NCI-H345 (cell line): Measurements from ENCODE around the gene CDH1.
"Not testable (repeated sequence)": the region's sequence is repeated elsewhere in the genome, so short reads cannot be mapped to it uniquely, and the experiment has no call there.

Source experiments
- DNase-seq: peaks from one replicate; lab custom pipeline; 2025; lab: John Stamatoyannopoulos, UW

The CDH1 gene

DNA sequence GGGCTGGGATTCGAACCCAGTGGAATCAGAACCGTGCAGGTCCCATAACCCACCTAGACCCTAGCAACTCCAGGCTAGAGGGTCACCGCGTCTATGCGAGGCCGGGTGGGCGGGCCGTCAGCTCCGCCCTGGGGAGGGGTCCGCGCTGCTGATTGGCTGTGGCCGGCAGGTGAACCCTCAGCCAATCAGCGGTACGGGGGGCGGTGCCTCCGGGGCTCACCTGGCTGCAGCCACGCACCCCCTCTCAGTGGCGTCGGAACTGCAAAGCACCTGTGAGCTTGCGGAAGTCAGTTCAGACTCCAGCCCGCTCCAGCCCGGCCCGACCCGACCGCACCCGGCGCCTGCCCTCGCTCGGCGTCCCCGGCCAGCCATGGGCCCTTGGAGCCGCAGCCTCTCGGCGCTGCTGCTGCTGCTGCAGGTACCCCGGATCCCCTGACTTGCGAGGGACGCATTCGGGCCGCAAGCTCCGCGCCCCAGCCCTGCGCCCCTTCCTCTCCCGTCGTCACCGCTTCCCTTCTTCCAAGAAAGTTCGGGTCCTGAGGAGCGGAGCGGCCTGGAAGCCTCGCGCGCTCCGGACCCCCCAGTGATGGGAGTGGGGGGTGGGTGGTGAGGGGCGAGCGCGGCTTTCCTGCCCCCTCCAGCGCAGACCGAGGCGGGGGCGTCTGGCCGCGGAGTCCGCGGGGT is at the start of gene CDH1:
TSS of gene CDH1 (plus strand) at position 247 of the 684 bp plus-strand sequence. CDS start at position 371, 124 bp downstream.
- peak; percentile 90 for DNase-seq

- no peak for DNase-seq
Measured at GRCh38 chr16:68689921-68690320, 47.2 kb upstream of the CDH1 start.

- DNase-seq = no peak
Measured at GRCh38 chr16:68695575-68695974, 41.5 kb upstream of the CDH1 start.

GRCh38 chr16:68696514-68696913 is 40.6 kb upstream of the CDH1 start:
- peak; percentile 42 for DNase-seq

GRCh38 chr16:68698091-68698490 is 39.0 kb upstream of the CDH1 start:
- DNase-seq = no peak

DNA sequence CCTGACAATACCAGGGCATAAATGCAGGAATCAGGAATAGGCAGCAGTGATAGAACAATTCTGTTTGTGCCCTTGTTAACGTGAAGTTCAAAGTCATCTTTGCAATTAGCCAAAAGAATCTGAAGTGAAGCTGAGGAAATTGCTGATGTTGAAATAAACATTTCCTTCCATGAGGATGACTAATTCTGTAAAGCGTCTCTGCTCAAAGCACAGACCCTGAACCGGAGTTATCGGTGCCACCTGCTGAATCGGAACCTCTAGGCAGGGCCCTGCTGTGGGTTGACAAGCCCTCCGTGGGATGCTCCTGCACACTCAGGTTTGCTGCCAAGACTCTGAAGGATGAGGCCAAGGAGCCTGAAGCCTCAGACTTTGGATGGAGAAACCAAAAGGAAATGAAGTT is 37.0 kb upstream of the CDH1 start:
- DNase-seq = no peak

GRCh38 chr16:68700831-68701230 is 36.3 kb upstream of the CDH1 start:
- no peak for DNase-seq

DNA sequence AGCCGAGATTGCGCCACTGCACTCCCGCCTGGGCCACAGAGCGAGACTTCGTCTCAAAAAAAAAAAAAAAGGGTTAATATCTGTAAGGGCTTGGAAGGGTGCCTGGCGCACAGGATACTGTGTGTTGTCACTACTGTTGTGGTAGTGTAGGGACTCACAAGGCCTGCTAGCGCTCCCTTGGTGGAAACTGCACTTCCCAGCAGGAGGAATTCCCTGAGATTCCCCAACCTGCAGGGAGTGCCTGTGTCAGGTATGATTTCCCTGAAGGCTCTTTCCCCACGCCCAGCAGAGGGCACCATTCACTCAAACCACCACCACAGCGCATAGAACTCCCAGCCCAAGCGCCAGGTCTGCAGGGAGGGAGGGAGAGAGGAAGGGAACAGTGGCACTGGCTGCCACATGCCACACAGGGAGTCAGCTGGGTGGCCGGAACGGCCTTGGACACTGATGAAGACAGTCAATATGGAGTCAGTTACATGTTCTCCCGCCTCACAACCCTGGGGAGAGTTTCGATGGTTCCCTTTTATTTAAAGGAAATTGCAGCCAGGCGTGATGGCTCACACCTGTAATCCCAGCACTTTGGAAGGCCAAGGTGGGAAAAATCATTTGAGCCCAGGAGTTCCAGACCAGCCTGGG is 32.7 kb upstream of the CDH1 start:
- peak; percentile 78 for DNase-seq

DNA sequence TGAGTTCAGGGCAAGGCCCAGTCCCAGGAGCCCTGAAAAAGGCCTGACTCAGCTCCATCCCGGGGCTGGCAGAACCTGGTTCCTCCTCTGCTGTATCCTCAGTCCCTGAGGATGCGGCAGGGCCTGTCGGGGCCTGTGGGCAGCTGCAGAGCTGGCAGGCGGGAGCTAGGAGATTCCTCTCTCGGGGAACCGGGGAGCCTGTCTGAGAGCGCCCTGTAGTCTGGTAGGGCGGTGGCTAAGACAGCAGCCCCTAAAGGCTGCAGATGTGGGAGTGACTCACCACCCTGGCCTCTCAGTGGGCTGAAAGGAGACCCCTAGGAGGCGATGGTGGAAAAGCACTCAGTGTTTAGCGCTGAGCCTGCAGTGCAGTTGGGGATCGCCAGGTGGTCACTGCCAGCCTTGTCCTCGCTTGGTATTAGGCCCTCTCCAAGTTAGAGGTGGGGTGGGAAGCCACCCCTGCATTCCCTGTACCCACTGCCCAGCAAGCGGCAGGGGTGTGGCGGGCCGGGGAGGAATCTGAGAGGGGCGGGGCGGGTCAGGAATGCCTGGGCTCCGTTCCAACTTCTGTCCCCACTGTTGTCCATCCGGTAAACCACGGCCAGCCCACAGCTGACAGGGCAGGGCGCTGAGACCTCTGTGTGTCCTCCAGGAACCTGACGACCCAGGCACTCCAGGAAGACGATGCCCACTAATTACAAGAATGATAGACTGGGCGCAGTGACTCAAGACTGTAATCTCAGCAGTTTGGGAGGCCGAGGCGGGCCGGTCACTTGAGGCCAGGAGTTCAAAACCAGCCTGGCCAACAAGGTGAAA is 29.5 kb upstream of the CDH1 start:
- DNase-seq = no peak

- no peak for DNase-seq
Measured at GRCh38 chr16:68710211-68710610, 26.9 kb upstream of the CDH1 start.

DNA sequence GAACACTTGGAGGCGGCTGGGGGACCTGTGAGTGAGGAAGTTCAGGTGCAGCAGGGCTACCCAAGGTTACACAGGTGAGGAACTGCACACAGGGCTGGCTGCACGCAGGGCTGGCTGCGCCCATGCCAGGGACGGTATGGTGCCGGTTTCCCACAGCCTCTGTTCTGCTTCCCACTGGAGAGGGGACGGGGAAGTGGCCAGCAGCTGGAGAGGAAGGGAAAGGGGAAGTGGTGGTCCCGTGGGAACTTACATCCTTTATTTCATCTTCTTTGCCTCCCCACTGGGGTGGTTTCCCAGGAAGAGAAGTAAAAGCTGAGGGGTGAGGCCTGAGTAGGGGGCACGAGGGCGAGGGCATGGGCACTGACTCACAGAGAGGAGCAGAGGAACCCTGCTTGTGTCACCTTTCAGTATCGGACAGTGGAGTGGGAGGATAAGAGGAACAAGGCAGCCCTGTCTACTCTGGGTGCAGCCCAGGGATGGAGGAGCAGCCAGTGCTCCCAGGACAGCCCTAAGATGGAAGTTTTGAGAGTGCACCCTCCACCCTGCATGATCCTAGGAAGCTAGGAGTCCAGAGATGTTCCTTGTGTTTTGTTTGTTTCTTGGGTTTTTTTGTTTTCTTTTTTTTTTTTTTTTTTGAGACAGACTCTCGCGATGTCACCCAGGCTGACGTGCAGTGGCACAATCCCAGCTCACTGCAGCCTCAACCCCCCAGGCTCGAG is 25.5 kb upstream of the CDH1 start:
- no peak for DNase-seq

DNA sequence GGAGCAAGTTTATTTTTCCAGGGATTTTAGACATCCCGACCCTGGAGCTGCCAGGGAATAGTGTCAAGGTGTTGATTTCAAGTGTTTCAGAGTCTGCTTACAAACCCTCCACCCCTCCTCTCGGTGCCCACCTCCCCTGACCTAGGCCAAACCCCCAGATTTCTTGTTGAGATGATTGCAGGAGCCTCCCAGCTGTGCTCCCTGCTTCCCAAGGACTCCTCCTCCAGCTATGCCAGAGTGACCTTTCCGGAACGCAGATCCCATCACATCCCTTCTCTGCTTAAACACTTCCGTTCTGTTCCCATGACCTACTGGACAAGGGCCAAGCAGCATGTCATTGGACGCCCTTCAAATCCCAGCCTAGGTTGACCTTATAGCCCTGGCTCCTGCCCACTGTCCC is 23.7 kb upstream of the CDH1 start:
- no peak for DNase-seq

DNA sequence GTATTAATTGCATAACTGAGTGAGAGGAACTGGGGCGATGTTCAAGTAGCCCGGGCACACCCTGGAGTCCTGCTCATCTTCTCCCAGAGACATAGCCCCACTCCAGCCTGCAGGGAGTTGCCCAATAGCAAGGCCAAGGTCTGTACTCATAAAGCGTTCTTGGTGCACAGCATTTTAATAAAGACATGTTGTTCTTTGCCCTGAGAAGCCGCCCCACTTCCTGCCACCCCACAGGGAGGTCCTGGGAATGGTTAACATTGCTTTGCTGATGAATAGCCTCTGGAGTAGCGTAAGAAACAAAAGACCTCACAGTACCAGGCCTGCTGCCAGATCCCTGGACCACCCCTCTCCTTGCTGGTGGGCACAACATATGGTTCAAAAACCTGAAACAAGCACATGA is 21.6 kb upstream of the CDH1 start:
- no peak for DNase-seq

DNA sequence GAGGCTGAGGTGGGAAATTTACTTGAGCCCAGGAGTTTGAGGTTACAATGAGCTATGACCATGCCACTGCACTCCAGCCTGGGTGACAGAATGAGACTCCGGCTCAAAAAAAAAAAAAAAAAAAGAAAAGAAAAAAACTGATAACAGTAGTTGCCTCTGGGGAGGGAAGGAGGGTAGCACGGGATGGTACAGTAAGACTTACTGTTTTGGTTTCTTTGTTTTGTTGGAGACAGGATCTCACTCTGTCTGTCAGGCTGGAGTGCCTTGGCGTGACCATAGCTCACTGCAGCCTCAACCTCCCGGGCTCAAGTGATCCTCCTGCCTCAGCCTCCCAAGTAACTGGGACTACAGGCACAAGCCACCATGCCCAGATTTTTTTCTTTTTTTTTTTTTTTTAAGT is 20.6 kb upstream of the CDH1 start:
- not testable (repeated sequence) for DNase-seq

DNA sequence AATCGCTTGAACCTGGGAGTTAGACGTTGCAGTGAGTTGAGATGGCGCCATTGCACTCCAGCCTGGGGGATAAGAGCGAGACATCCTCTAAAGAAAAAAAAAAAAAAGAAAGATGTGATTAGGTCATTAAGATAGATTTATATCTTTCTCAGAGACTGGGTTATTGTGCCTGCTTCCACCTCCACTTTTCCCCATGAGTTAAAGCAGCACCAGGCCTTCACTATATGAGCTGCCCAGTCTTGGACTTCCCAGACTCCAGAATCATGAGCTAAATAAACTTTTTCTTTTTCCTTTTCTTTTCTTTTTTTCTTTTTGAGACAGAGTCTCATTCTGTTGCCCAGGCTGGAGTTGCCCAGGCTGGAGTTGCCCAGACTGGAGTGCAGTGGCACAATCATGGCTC is 19.4 kb upstream of the CDH1 start:
- DNase-seq = no peak

DNA sequence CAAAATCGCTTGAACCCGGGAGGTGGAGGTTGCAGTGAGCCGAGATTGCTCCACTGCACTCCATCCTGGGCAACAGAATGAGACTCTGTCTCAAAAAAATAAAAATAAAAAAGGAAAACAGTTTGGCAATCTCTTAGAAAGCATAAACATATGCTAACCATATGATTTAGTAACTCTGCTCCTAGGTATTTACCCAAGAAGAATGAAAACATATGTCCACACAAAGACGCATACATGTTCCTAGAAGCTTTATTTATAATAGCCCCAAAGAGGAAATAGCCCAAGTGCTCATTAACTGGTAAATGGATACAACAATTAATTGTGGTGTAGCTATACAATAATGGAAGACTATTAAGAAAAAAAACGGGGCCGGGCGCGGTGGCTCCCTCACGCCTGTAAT is 18.5 kb upstream of the CDH1 start:
- no peak for DNase-seq

- DNase-seq = no peak
Measured at GRCh38 chr16:68719993-68720489, 17.1 kb upstream of the CDH1 start.

DNA sequence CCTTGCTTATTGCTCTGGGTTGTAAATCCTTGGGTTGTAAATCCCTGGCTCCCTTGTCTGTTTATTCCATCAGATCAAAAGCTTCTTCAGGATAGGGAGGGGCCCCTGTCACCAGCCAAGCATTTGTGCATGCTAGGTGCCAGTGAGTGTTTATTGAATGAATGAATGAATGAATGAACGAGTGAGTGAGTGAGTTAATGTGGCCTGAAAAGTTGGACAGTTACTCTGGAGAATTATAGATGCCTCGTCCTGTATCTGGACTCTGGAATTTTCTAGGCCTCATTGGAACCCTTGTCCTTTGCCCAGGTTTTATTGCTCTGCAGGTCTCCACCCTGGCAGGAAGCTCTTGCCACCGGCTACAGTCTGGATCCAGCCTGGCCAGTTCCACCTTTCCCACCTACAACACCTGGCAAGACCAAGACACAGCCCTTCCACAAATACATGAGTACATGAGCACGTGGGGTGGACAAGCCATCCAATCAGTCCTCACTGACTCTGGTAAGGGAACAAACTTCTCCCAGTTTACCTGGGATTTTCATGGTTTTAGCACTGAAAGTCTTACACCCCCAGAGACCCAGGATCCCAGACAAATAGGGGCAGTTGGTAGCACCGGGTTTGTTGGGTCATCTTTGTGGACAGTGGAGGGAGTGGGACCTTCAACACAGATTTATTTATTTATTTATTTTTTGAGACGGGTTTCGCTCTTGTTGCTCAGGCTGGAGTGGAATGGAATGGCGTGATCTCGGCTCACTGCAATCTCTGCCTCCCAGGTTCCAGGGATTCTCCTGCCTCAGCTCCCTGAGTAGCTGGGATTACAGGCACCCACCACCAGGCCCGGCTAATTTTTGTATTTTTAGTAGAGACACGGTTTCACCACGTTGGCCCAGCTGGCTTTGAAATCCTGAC is 14.7 kb upstream of the CDH1 start:
- no peak for DNase-seq

- DNase-seq = no peak
Measured at GRCh38 chr16:68724797-68725196, 12.3 kb upstream of the CDH1 start.

- DNase-seq = no peak
Measured at GRCh38 chr16:68728523-68728922, 8.6 kb upstream of the CDH1 start.

DNA sequence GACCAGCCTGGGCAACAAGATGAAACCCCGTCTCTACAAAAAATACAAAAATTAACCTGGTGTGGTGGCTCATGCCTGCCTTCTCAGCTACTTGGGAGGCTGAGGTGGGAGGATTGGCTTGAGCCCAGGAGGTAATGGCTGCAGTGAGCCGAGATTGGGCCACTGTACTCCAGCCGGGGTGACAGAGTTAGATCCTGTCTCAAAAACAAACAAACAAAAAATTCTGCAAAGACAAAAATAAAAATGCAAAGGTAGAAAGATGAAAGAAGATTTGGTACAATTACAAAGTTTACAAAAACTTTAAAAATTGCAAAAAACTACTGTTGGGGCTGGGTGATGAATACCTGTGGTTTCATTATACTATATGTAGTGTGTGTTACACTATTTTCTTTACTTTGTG is 5.5 kb upstream of the CDH1 start:
- no peak for DNase-seq
